Stimulated activated CD4-positive, alpha-beta T cell treated with anti-CD3 and anti-CD28 coated beads, Interleukin-2, amount 100 ng/mL, for 4 hours (primary cell): ENCODE results near the gene SLC25A24.

Source experiments
- DNase-seq: peaks from one replicate; pipeline ENCODE4 v3.0.0-alpha.2; 2020; ENCODE audit warnings: low read depth

The SLC25A24 gene

DNA sequence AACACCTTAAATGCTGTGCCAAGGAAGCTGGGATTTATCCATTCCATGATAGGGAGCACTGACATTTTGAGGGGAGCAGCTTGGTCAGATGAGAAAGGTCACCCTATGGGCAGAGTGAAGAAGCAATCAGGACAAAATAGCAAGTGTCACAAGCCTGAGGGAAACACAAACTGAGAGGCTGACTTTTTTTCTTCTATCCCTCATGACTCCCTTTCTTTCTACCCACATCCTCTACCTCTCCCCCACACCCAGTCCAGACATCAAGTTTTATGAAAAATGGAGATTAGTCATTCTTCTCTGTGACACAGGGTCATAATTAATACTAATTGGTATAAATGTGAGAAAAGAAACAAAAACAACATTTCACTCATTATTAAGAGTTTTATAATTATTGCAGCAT is 103.1 kb downstream of the SLC25A24 start:
- DNase-seq, result no peak

DNA sequence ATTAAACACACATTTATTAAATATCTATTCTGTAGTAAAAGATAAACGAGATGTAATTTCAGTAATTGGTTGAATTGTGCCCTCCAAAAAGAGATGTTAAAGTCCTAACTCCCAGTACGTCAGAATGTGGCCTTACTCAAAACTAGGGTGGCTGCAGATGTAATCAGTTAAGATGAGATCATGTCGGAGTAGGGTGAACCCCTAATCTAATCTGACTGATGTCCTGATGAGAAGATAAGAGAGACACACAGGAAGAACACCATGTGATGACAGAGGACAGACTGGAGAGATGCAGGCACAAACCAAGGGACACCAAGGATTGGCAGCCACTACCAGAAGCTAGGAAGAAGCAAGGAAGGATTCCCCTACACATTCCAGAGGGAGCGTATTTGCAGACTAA is 104.1 kb downstream of the SLC25A24 start:
- no peak for DNase-seq

DNA sequence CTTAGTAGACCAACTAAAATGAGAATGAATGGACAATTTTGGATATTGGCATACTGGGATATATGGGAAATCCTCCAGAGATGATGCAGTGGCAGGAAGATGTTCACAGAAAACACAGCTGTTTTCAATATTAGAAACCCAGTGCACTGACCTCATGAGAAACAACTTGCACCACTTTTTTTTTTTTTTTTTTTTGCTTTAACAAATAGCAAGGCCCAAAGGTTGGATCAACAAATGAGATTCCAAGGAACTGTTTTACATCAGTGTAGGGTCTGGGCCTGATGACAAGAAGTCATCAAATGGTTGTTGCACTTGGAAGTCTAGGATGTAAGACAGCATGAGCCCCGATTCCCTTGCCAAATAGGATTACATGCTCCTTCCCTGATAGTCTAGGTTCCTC is 110.7 kb downstream of the SLC25A24 start:
- no peak for DNase-seq

DNA sequence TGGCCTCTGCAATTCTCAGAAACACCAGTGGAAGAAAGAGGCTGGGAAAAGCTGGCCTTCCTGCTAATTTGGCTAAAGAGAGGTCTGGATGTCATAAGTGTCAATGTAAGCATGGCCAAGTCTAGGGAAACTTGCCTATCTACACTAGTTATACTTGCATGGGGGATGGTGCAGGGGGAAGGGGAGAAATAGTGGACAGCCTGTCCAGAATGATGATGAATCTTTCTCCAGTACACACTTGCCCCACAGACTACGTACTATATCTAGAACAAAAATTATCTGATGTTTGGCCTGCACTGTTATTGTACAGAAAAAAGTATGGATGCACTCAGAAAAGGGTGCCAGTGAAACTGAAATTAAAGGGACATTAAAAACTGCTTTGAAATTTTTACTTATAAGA is 114.5 kb downstream of the SLC25A24 start:
- DNase-seq, result no peak

DNA sequence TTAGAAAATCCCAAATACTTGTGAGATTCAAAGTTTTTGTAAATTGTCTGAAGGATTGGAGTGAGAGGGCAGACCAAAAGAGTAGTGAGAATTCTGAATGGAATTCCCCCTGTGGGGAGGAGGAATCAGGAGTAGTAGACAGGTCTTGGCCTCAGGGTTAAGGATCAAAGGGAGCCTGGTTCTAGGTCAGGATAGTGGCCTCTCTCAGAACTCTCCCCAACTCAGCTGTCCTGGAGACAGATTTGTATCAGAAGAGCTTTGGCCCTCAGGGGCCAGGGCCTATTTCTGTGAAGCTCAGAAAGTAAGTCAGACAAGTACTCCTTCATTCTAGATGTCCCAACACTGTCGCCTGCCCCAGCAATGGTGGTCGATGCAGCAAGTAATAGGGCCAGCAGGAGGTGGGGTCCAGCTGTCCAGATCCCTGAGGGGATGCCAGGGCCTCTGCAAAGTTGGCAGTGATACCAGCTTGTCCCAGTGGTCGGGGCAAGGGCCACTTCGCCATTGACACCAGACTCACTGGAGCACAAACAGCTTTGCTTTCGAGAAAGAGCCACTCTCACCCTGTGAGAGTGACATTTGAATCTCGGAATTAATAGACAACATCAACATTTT is 115.2 kb downstream of the SLC25A24 start:
- no peak for DNase-seq
